Measurements from ENCODE around the gene ECI2.

DNA sequence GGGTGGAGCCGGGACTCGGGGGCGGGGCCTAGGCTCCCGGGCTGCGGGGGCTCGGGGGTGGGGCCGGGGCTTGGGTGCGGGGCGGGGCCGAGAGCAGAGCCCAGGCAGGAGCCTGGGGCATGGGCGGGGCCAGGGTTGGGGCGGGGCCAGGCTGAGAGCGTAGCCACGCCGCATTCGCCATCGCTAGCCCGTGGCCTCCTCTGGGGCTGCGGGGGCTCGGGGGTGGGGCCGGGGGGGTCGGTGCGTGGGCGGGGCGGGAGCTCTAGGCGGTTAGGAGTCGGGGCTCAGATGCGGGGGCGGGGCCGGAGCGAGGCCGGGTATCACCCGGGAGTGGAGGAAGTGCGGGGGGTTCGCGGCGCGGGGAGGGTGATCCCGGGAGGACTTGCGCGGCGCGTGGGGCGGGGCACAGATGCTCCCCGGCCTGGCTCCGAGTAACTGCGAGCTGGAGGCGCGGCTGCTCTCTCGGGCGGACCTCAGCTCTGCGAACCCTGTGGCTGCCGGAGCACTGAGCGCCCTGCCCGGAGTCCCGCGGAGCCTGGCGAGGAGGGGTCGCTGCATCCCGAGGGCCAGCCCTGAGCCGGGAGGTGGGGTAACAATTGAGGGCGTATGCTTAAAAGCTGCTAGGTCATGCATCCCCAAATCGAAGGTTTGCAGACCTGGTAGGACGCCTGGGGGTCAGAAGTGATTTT lies 434 bp upstream of the ECI2 start:
- TF ChIP-seq POLR2A (IDR thresholded peaks at IDR 0.05; ENCODE audit: low read length) (no peak), GATA1 (IDR thresholded peaks at IDR 0.05; ENCODE audit: low read depth, low read length) (no peak)
